ENCODE results near the gene PTPRK.

DNA sequence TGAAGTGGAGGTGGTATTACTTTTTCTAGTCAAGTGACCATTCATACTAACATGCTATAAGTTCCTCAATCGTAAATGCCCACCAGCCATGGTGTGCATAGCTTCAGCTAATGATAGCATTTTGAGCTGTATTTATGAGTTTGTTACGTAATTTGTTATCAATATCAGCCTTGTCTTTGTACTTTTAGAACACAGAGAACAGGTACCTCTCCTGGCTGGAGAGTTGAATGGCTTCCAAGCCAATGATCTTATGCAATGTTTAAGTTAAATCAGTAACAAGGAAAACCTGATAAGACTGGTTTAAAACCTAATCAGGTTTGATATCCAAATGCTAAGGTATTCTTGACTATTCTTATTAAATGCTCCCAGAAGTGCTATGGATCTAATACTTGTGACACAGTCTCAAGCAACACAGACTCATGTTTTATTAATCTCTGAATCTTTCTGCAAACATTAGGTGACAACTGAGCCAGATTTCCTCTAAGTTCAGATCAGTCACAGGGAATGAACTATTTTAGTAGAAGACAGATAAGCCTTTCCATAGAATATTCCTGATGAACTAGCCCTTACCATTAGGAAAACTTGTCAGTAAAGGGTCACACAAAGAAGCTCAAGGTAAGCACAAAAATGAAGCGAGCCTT lies 154.8 kb downstream of the PTPRK start:
- TF ChIP-seq, protein P1, sequence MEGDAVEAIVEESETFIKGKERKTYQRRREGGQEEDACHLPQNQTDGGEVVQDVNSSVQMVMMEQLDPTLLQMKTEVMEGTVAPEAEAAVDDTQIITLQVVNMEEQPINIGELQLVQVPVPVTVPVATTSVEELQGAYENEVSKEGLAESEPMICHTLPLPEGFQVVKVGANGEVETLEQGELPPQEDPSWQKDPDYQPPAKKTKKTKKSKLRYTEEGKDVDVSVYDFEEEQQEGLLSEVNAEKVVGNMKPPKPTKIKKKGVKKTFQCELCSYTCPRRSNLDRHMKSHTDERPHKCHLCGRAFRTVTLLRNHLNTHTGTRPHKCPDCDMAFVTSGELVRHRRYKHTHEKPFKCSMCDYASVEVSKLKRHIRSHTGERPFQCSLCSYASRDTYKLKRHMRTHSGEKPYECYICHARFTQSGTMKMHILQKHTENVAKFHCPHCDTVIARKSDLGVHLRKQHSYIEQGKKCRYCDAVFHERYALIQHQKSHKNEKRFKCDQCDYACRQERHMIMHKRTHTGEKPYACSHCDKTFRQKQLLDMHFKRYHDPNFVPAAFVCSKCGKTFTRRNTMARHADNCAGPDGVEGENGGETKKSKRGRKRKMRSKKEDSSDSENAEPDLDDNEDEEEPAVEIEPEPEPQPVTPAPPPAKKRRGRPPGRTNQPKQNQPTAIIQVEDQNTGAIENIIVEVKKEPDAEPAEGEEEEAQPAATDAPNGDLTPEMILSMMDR (conservative IDR thresholded peaks at IDR 0.05 in 1 of 2, IDR thresholded peaks at IDR 0.05 in 1 of 2; ENCODE audit: low read depth in 1 of 2, low read length in 2 of 2): no peak
- TF ChIP-seq EZH2 (IDR thresholded peaks at IDR 0.05; ENCODE audit: low read length, missing control alignments): no peak

All from fibroblast of lung (primary cell).